ENCODE results near the gene ANKRD35.

The ANKRD35 gene

GRCh38 chr1:145893306-145894055 is 7.8 kb upstream of the ANKRD35 start:
- DNase-seq (ENCODE audit: low read depth, low spot score): no peak

- no peak for DNase-seq (ENCODE audit: low read depth, low spot score)
Measured at GRCh38 chr1:145892486-145893087, 6.9 kb upstream of the ANKRD35 start.

GRCh38 chr1:145891587-145892485 is 6.2 kb upstream of the ANKRD35 start:
- DNase-seq (ENCODE audit: low read depth, low spot score): peak; percentile 98

GRCh38 chr1:145891143-145891542 is 5.5 kb upstream of the ANKRD35 start:
- DNase-seq (ENCODE audit: low read depth, low spot score): peak; percentile 66

- DNase-seq (ENCODE audit: low read depth, low spot score): no peak
Measured at GRCh38 chr1:145889722-145890121, 4.1 kb upstream of the ANKRD35 start.

- DNase-seq (ENCODE audit: low read depth, low spot score): no peak
Measured at GRCh38 chr1:145887631-145888030, 2.0 kb upstream of the ANKRD35 start.

- DNase-seq (ENCODE audit: low read depth, low spot score): no peak
Measured at GRCh38 chr1:145886816-145887215, 1.1 kb upstream of the ANKRD35 start.

GRCh38 chr1:145886390-145886789 is 724 bp upstream of the ANKRD35 start:
- DNase-seq (ENCODE audit: low read depth, low spot score): no peak

- no peak for DNase-seq (ENCODE audit: low read depth, low spot score)
Measured at GRCh38 chr1:145884675-145885074, 991 bp downstream of the ANKRD35 start.

GRCh38 chr1:145879775-145880174 is 5.9 kb downstream of the ANKRD35 start:
- DNase-seq (ENCODE audit: low read depth, low spot score): no peak

GRCh38 chr1:145878724-145879123 is 6.9 kb downstream of the ANKRD35 start:
- no peak for DNase-seq (ENCODE audit: low read depth, low spot score)

GRCh38 chr1:145877923-145878486 is 7.7 kb downstream of the ANKRD35 start:
- no peak for DNase-seq (ENCODE audit: low read depth, low spot score)

- no peak for DNase-seq (ENCODE audit: low read depth, low spot score)
Measured at GRCh38 chr1:145874646-145875045, 11.0 kb downstream of the ANKRD35 start.

GRCh38 chr1:145871994-145872924 is 13.4 kb downstream of the ANKRD35 start:
- no peak for DNase-seq (ENCODE audit: low read depth, low spot score)

- DNase-seq (ENCODE audit: low read depth, low spot score): no peak
Measured at GRCh38 chr1:145868232-145868631, 17.4 kb downstream of the ANKRD35 start.

- DNase-seq (ENCODE audit: low read depth, low spot score): no peak
Measured at GRCh38 chr1:145863282-145864018, 22.2 kb downstream of the ANKRD35 start.

GRCh38 chr1:145859491-145860023 is 26.1 kb downstream of the ANKRD35 start:
- peak; percentile 52 for DNase-seq (ENCODE audit: low read depth, low spot score)

- DNase-seq (ENCODE audit: low read depth, low spot score): peak; percentile 79
Measured at GRCh38 chr1:145858901-145859490, 26.7 kb downstream of the ANKRD35 start, which contains the start of gene PIAS3. Gene PIAS3, minus strand, starts transcription at chr1:145859081. Its CDS starts 91 bp downstream, at chr1:145858990.

- no peak for DNase-seq (ENCODE audit: low read depth, low spot score)
Measured at GRCh38 chr1:145858238-145858900, 27.3 kb downstream of the ANKRD35 start.
